ENCODE data around the gene CLMN. TPM values are rescaled to one million over a fixed set of nuclear protein-coding genes. Genes with fewer than 3 reads are reported as not detected.

CLMN gene
- total and polyA plus RNA-seq, 7 experiments from 2014 or later = 0.43 to 6.8 (median 0.70) TPM

DNA sequence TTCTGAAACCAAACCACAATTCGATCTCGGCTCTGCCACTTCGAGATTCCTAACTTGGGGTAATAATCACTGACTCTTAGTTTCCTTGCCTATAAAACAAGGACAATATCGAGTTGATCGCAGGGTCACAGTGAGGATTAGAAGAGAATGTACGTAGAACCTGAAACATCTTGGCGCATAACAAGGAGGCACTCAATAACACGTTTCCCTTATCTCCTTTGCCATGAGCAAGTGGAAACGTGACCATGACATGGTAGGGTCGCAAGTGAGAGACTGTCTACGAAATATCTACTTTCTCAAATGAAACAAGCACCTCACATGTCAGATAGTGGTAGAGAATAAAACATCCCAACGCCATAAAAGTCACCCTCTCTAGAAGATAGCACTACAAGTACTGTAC lies 164.7 kb downstream of the CLMN start:
- peak overlapping the region; percentile 21 to 91 (median 67) for H3K27ac Mint-ChIP-seq
- peak overlapping the region; percentile 71 to 94 (median 84) for H3K4me3 Mint-ChIP-seq
- Histone ChIP-seq H3K9me3 (ENCODE audit: control insufficient read depth in 2 of 3, low read length in 3 of 3) (no peaks in the 10 kb centered on the region), H3K4me3 (ENCODE audit: low read length) (peak overlapping the region; percentile 87), H3K27ac (ENCODE audit: low read depth, low read length) (peak overlapping the region; percentile 82), H3K4me1 (ENCODE audit: control insufficient read depth in 2 of 2, insufficient read depth in 2 of 2, low read length in 2 of 2) (peaks cover 31 to 51% of the 10 kb centered on the region in 2 donors), H3K36me3 (ENCODE audit: control insufficient read depth in 2 of 3, insufficient read depth in 3 of 3, low read length in 3 of 3) (peaks cover 0 to 3% (median 0%) of the 10 kb centered on the region in 3 experiments), H3K27me3 (ENCODE audit: control insufficient read depth in 2 of 2, insufficient read depth in 2 of 2, low read length in 2 of 2) (no peaks in the 10 kb centered on the region)
- peaks cover 48 to 80% (median 64%) of the 10 kb centered on the region in 7 donors for H3K4me1 Mint-ChIP-seq
- ChIA-PET CTCF (no interaction called here), POLR2A (no interaction called here)
- intact Hi-C loops (cut with micrococcal nuclease) = loop anchor here (2.0 to 10.0 kb wide), 7 partner anchors 14 to 1970 kb away; partner anchors contain the start of genes ATG2B (in 2 of the 2), GSKIP (in 2 of the 2), SYNE3 (in 2 of the 2) and DDX24 (in 1 of the 2)
- ATAC-seq = no peak
- DNase-seq = peak in 1 of 9 donors; percentile 16
- no peaks in the 10 kb centered on the region for H3K9me3 Mint-ChIP-seq
- peaks cover 0 to 17% (median 0%) of the 10 kb centered on the region in 5 donors for H3K36me3 Mint-ChIP-seq
- no peaks in the 10 kb centered on the region for H3K27me3 Mint-ChIP-seq

DNA sequence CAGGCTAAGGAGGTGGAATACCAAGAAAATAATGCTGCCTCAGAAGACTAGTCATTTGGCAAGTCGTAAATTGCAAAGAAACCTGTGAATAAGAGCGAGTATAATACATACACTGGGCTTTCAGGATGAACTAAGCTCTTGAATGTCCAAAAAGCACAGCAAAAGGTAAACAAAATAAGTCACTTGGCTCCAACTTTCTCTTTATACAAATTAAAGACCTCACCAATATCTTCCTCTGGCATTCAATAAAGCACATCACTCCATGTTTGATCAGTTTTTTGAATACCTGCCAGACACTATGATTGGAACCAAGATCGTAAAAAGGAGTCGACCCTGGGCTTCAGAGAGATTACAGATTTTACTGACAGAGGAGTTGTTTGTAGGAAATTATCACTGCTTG lies 165.8 kb downstream of the CLMN start:
- intact Hi-C loops (cut with micrococcal nuclease) = loop anchor here (2.0 to 10.0 kb wide), 5 partner anchors 13 to 1969 kb away; partner anchors contain the start of genes ATG2B (in 1 of the 2), DDX24 (in 1 of the 2), GSKIP (in 1 of the 2) and IFI27L1 (in 1 of the 2)
- no peaks in the 10 kb centered on the region for H3K27me3 ChIP-seq (ENCODE audit: control insufficient read depth in 2 of 2, insufficient read depth in 2 of 2, low read length in 2 of 2)
- H3K36me3 Mint-ChIP-seq = peaks cover 0 to 20% (median 0%) of the 10 kb centered on the region in 5 donors
- H3K4me3 Mint-ChIP-seq = peak overlapping the region in 9 of 10 donors; percentile 2 to 94 (median 78)
- CTCF ChIA-PET = interaction anchor here (0.6 kb wide), 1 partner anchor 44 kb away, joined by 3 read pairs; no protein-coding TSS in a partner anchor
- no peak overlapping the region for H3K27ac ChIP-seq (ENCODE audit: low read depth, low read length)
- peaks cover 32 to 51% of the 10 kb centered on the region in 2 donors for H3K4me1 ChIP-seq (ENCODE audit: control insufficient read depth in 2 of 2, insufficient read depth in 2 of 2, low read length in 2 of 2)
- POLR2A ChIA-PET = interaction anchor here (0.9 kb wide), 1 partner anchor 13 kb away, joined by 5 read pairs; no protein-coding TSS in a partner anchor
- H3K27ac Mint-ChIP-seq = peak overlapping the region in 1 of 9 donors; percentile 1
- no peak for DNase-seq
- peaks cover 0 to 3% (median 0%) of the 10 kb centered on the region in 3 experiments for H3K36me3 ChIP-seq (ENCODE audit: control insufficient read depth in 2 of 3, insufficient read depth in 3 of 3, low read length in 3 of 3)
- ATAC-seq = no peak
- no peaks in the 10 kb centered on the region for H3K9me3 ChIP-seq (ENCODE audit: control insufficient read depth in 2 of 3, low read length in 3 of 3)
- peaks cover 54 to 87% (median 74%) of the 10 kb centered on the region in 7 donors for H3K4me1 Mint-ChIP-seq
- H3K27me3 Mint-ChIP-seq = no peaks in the 10 kb centered on the region
- no peaks in the 10 kb centered on the region for H3K9me3 Mint-ChIP-seq
- H3K4me3 ChIP-seq (ENCODE audit: low read length) = no peak overlapping the region

DNA sequence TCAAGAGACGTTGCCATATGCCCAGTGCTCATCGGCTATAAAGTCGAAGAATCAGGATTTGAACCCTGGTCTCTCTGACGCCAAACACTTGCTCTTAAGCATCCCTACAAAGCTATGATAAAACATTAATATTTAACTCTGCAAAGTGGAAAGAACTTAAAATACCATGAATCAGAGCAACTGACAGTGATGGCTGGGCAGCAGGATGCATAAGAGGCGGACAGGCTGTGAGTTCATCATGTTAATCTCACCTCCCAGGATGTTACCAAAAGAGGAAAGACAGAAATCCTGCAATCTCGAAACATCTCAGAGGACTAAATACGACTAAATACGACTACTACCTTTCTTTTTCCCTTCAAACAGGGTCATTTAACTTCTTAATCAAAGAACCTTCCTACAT lies 168.1 kb downstream of the CLMN start:
- ATAC-seq = no peak
- Mint-ChIP-seq H3K9me3 (peaks cover 0 to 6% (median 1%) of the 10 kb centered on the region in 11 donors), H3K4me3 (peak overlapping the region in 6 of 10 donors; percentile 2 to 56 (median 28)), H3K27ac (peak overlapping the region in 1 of 9 donors; percentile 37), H3K4me1 (peaks cover 52 to 96% (median 88%) of the 10 kb centered on the region in 7 donors), H3K36me3 (peaks cover 0 to 29% (median 10%) of the 10 kb centered on the region in 5 donors), H3K27me3 (no peaks in the 10 kb centered on the region)
- intact Hi-C loops (cut with micrococcal nuclease) = loop anchor here (10.0 kb wide), 4 partner anchors 1067 to 1967 kb away; partner anchors contain the start of genes ATG2B (in 1 of the 2), DDX24 (in 1 of the 2), GSKIP (in 1 of the 2) and IFI27L1 (in 1 of the 2)
- no peak for DNase-seq
- Histone ChIP-seq H3K27me3 (ENCODE audit: control insufficient read depth in 2 of 2, insufficient read depth in 2 of 2, low read length in 2 of 2) (no peaks in the 10 kb centered on the region), H3K4me3 (ENCODE audit: low read length) (no peak overlapping the region), H3K9me3 (ENCODE audit: control insufficient read depth in 2 of 3, low read length in 3 of 3) (no peaks in the 10 kb centered on the region), H3K36me3 (ENCODE audit: control insufficient read depth in 2 of 3, insufficient read depth in 3 of 3, low read length in 3 of 3) (no peaks in the 10 kb centered on the region), H3K27ac (ENCODE audit: low read depth, low read length) (no peak overlapping the region), H3K4me1 (ENCODE audit: control insufficient read depth in 2 of 2, insufficient read depth in 2 of 2, low read length in 2 of 2) (peaks cover 28 to 48% of the 10 kb centered on the region in 2 donors)
- CTCF ChIA-PET = no interaction called here
- POLR2A ChIA-PET = interaction anchor here (0.6 kb wide), 1 partner anchor 20 kb away, joined by 3 read pairs; no protein-coding TSS in a partner anchor

DNA sequence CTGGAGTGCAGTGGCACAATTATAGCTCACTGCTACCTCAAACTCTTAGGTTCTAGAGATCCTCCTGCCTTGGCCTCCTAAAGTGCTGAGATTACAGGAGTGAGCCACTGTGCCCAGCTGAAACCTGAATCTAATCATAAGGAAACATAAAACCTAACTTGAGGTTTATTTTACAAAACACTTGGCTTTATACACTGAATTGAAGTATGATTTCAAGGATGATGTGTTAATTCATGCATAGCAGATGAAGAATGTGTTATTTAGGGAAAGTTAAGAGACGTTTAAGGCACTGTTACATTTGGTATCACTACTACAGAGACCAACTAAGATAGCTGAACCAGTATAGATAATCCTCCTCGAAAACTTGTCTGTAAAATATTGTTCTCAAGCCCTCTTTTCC lies 168.8 kb downstream of the CLMN start:
- Histone ChIP-seq H3K36me3 (ENCODE audit: control insufficient read depth in 2 of 3, insufficient read depth in 3 of 3, low read length in 3 of 3) (no peaks in the 10 kb centered on the region), H3K4me1 (ENCODE audit: control insufficient read depth in 2 of 2, insufficient read depth in 2 of 2, low read length in 2 of 2) (peaks cover 24 to 44% of the 10 kb centered on the region in 2 donors), H3K27ac (ENCODE audit: low read depth, low read length) (no peak overlapping the region), H3K27me3 (ENCODE audit: control insufficient read depth in 2 of 2, insufficient read depth in 2 of 2, low read length in 2 of 2) (no peaks in the 10 kb centered on the region), H3K9me3 (ENCODE audit: control insufficient read depth in 2 of 3, low read length in 3 of 3) (peaks cover 0 to 6% (median 0%) of the 10 kb centered on the region in 3 experiments), H3K4me3 (ENCODE audit: low read length) (no peak overlapping the region)
- H3K27me3 Mint-ChIP-seq = no peaks in the 10 kb centered on the region
- peak overlapping the region in 7 of 10 donors; percentile 3 to 56 (median 41) for H3K4me3 Mint-ChIP-seq
- peak overlapping the region in 1 of 9 donors; percentile 12 for H3K27ac Mint-ChIP-seq
- CTCF ChIA-PET = no interaction called here
- no peak for DNase-seq
- peaks cover 0 to 35% (median 16%) of the 10 kb centered on the region in 5 donors for H3K36me3 Mint-ChIP-seq
- peaks cover 0 to 9% (median 3%) of the 10 kb centered on the region in 11 donors for H3K9me3 Mint-ChIP-seq
- no peak for ATAC-seq
- POLR2A ChIA-PET = no interaction called here
- H3K4me1 Mint-ChIP-seq = peaks cover 50 to 98% (median 90%) of the 10 kb centered on the region in 7 donors
- intact Hi-C loops (cut with micrococcal nuclease) = loop anchor here (10.0 kb wide), 4 partner anchors 1066 to 1966 kb away; partner anchors contain the start of genes ATG2B (in 1 of the 2), DDX24 (in 1 of the 2), GSKIP (in 1 of the 2) and IFI27L1 (in 1 of the 2)

DNA sequence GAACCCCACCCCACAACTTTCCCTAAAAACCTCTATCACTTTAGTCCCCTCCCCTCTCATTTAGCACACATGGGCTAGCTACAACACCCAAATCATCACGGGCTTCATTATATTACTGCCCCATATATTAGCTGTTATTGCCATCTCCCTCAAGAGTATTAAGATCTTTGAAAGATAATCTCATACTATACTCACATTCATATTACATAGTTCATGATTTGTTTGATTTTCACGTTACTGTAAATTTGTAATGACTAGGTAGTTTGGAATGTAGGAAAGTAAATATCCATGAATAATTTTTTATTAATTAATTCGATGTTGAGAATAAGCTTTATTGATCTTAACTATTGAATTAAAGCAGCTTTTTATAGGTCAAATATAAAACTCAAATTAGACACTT lies 170.3 kb downstream of the CLMN start:
- ATAC-seq (no peak), DNase-seq (no peak)
- peak overlapping the region in 4 of 10 donors; percentile 6 to 57 (median 24) for H3K4me3 Mint-ChIP-seq
- peaks cover 41 to 94% (median 86%) of the 10 kb centered on the region in 7 donors for H3K4me1 Mint-ChIP-seq
- peaks cover 0 to 17% (median 6%) of the 10 kb centered on the region in 3 experiments for H3K9me3 ChIP-seq (ENCODE audit: control insufficient read depth in 2 of 3, low read length in 3 of 3)
- H3K27me3 Mint-ChIP-seq = no peaks in the 10 kb centered on the region
- peaks cover 2 to 22% (median 13%) of the 10 kb centered on the region in 11 donors for H3K9me3 Mint-ChIP-seq
- POLR2A ChIA-PET = interaction anchor here (0.6 kb wide), 1 partner anchor 1054 kb away, joined by 3 read pairs; no protein-coding TSS in a partner anchor
- peak overlapping the region in 1 of 9 donors; percentile 36 for H3K27ac Mint-ChIP-seq
- CTCF ChIA-PET = no interaction called here
- H3K36me3 Mint-ChIP-seq = peaks cover 6 to 40% (median 28%) of the 10 kb centered on the region in 5 donors
- H3K36me3 ChIP-seq (ENCODE audit: control insufficient read depth in 2 of 3, insufficient read depth in 3 of 3, low read length in 3 of 3) = no peaks in the 10 kb centered on the region
- H3K4me1 ChIP-seq (ENCODE audit: control insufficient read depth in 2 of 2, insufficient read depth in 2 of 2, low read length in 2 of 2) = peaks cover 13 to 29% of the 10 kb centered on the region in 2 donors
- H3K27me3 ChIP-seq (ENCODE audit: control insufficient read depth in 2 of 2, insufficient read depth in 2 of 2, low read length in 2 of 2) = no peaks in the 10 kb centered on the region
- no peak overlapping the region for H3K4me3 ChIP-seq (ENCODE audit: low read length)
- intact Hi-C loops (cut with micrococcal nuclease) = no loop called here
- H3K27ac ChIP-seq (ENCODE audit: low read depth, low read length) = no peak overlapping the region

DNA sequence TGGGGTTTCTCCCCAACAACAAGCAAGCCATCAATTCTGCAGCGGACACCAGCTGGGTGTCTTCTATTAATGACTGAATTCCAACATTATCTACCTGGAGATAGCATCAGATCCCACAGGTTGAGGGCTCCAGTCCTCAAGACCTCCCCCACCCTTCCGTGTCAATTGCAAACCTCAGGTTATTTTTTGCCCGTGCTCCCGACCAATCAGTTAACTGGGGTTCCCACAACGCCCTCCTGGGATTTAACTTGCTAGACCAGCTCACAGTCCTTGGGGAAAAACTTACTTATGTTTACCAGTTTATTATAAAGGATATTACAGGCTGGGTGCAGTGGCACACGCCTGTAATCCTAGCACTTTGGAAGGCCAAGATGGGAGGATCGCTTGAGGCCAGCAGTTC lies 172.1 kb downstream of the CLMN start:
- POLR2A ChIA-PET = no interaction called here
- Mint-ChIP-seq H3K27ac (no peak overlapping the region), H3K4me3 (peak overlapping the region in 1 of 10 donors; percentile 57), H3K27me3 (no peaks in the 10 kb centered on the region), H3K9me3 (peaks cover 2 to 28% (median 15%) of the 10 kb centered on the region in 11 donors), H3K4me1 (peaks cover 39 to 96% (median 89%) of the 10 kb centered on the region in 7 donors), H3K36me3 (peaks cover 6 to 33% (median 29%) of the 10 kb centered on the region in 5 donors)
- no peak for ATAC-seq
- intact Hi-C loops (cut with micrococcal nuclease) = no loop called here
- Histone ChIP-seq H3K9me3 (ENCODE audit: control insufficient read depth in 2 of 3, low read length in 3 of 3) (peaks cover 0 to 18% (median 6%) of the 10 kb centered on the region in 3 experiments), H3K27me3 (ENCODE audit: control insufficient read depth in 2 of 2, insufficient read depth in 2 of 2, low read length in 2 of 2) (no peaks in the 10 kb centered on the region), H3K36me3 (ENCODE audit: control insufficient read depth in 2 of 3, insufficient read depth in 3 of 3, low read length in 3 of 3) (no peaks in the 10 kb centered on the region), H3K4me3 (ENCODE audit: low read length) (no peak overlapping the region), H3K27ac (ENCODE audit: low read depth, low read length) (no peak overlapping the region), H3K4me1 (ENCODE audit: control insufficient read depth in 2 of 2, insufficient read depth in 2 of 2, low read length in 2 of 2) (peaks cover 9 to 27% of the 10 kb centered on the region in 2 donors)
- no peak for DNase-seq
- CTCF ChIA-PET = no interaction called here
